ENCODE data around the gene FRMD5.

DNA sequence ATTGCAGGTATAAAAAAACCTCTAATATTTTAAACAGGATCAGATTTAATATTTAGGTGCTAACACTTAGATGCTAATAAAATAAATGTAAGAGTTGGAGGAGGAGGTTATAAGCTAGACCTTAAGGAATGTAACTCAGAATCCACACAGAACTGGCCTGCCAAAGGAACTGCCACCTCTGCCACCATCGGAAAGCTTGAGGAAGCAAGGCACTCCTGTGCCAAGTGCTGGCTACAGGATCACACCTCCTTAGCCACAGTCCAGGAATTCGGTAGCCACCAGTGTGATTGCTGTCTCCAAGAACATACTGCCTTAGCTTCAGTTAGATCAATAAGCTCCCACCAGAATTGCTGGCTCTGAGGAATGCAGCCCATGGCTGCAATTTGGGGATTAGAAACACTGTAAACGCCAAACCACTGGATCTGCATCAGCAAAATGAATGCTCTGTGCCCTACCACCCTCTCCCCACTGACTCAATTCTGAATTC, 58.0 kb downstream of the FRMD5 start:
- TF ChIP-seq, protein P1, sequence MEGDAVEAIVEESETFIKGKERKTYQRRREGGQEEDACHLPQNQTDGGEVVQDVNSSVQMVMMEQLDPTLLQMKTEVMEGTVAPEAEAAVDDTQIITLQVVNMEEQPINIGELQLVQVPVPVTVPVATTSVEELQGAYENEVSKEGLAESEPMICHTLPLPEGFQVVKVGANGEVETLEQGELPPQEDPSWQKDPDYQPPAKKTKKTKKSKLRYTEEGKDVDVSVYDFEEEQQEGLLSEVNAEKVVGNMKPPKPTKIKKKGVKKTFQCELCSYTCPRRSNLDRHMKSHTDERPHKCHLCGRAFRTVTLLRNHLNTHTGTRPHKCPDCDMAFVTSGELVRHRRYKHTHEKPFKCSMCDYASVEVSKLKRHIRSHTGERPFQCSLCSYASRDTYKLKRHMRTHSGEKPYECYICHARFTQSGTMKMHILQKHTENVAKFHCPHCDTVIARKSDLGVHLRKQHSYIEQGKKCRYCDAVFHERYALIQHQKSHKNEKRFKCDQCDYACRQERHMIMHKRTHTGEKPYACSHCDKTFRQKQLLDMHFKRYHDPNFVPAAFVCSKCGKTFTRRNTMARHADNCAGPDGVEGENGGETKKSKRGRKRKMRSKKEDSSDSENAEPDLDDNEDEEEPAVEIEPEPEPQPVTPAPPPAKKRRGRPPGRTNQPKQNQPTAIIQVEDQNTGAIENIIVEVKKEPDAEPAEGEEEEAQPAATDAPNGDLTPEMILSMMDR (IDR thresholded peaks at IDR 0.05) = no peak
- TF ChIP-seq POLR2A (IDR thresholded peaks at IDR 0.05) = no peak

All from lower leg skin (tissue), 3 donors.